ENCODE data around the gene STMN3. TPM values are rescaled to one million over a fixed set of nuclear protein-coding genes. Genes with fewer than 3 reads are reported as not detected.

STMN3 gene
- total and polyA plus RNA-seq, 2 experiments from 2014 or later: 18.6 to 37.6 TPM

- H3K36me3 ChIP-seq (ENCODE audit: low read depth): peaks cover 9% of the 10 kb centered on the region; the same call in 1 of the 2 replicates
- peaks cover 16% of the 10 kb centered on the region for H3K4me1 ChIP-seq (ENCODE audit: insufficient read depth)
- H3K9ac ChIP-seq: no peak overlapping the region
- in situ Hi-C loops (cut with MboI): no loop called here
- H3K9me3 ChIP-seq (ENCODE audit: low read depth): no peaks in the 10 kb centered on the region
- H3K79me2 ChIP-seq (ENCODE audit: insufficient read depth): no peaks in the 10 kb centered on the region
- H3K4me2 ChIP-seq (ENCODE audit: unreplicated experiment): no peak overlapping the region
- no peak overlapping the region for H2AFZ ChIP-seq
- WGBS, 2 experiments (ENCODE audit: low coverage in 1 of 2, low lambda C conversion rate in 2 of 2, missing lambda C conversion rate in 2 of 2): 93 to 95% methylated on average over 28 to 30 of the region's 30 CpGs
- TF ChIP-seq EZH2phosphoT487 (IDR thresholded peaks at IDR 0.05; ENCODE audit: insufficient read depth, low read depth) (no peak), EZH2 (IDR thresholded peaks at IDR 0.05; ENCODE audit: insufficient read depth, poor library complexity, severe bottlenecking) (no peak)
- H3F3A ChIP-seq (ENCODE audit: insufficient read depth): peaks cover 10% of the 10 kb centered on the region; the same call in 1 of the 2 replicates
- H3K9me2 ChIP-seq (ENCODE audit: insufficient read depth): no peaks in the 10 kb centered on the region
- no peaks in the 10 kb centered on the region for H3K27me3 ChIP-seq (replicated peaks; ENCODE audit: insufficient read depth)
- H3K27ac ChIP-seq: no peak overlapping the region
- DNase-seq: no peak
- no peak overlapping the region for H3K4me3 ChIP-seq
- no peaks in the 10 kb centered on the region for H4K20me1 ChIP-seq (ENCODE audit: insufficient read depth)
These were observed 57.7 kb downstream of the STMN3 start for GRCh38 chr20:63595416-63596127.

DNA sequence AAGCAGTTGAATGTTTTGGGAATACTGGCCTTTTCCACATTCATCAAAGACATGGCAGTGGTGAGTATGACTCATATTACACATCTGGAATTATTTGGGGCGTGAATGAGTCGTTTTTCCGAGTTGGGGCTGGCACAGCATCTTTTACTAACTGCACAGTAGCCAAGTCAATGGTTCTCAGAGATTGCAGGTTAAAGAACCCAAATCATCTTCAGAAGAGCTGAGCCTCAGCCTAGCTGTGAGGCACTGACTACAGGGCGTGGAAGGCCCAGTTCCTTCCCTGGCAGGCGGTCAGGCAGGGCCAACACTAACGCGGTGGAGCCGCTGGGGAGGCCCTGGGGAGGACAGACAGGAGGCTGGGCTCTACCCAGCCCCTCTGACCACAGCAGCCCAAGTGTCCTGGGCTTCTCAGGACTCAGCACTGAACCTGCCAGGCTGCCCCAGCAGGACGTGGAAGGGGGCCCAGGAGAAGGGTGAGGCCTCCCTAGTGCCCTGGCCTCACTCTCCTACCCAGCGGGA is 59.1 kb downstream of the STMN3 start:
- no peaks in the 10 kb centered on the region for H3K9me3 ChIP-seq (ENCODE audit: low read depth)
- 21% methylated on average over 10 of the region's 10 CpGs for WGBS, 2 experiments (ENCODE audit: low coverage in 1 of 2, low lambda C conversion rate in 2 of 2, missing lambda C conversion rate in 2 of 2)
- no peak overlapping the region for H2AFZ ChIP-seq
- H3K4me2 ChIP-seq (ENCODE audit: unreplicated experiment): peak overlapping the region; percentile 2
- H3K4me1 ChIP-seq (ENCODE audit: insufficient read depth): peaks cover 12% of the 10 kb centered on the region
- H3K4me3 ChIP-seq: no peak overlapping the region
- H3K36me3 ChIP-seq (ENCODE audit: low read depth): peaks cover 7% of the 10 kb centered on the region; the same call in 1 of the 2 replicates
- H3K9ac ChIP-seq: no peak overlapping the region
- H4K20me1 ChIP-seq (ENCODE audit: insufficient read depth): no peaks in the 10 kb centered on the region
- no peaks in the 10 kb centered on the region for H3K27me3 ChIP-seq (replicated peaks; ENCODE audit: insufficient read depth)
- peak overlapping the region; percentile 62 for H3K27ac ChIP-seq
- H3K79me2 ChIP-seq (ENCODE audit: insufficient read depth): no peaks in the 10 kb centered on the region
- H3F3A ChIP-seq (ENCODE audit: insufficient read depth): peaks cover 10% of the 10 kb centered on the region; the same call in 1 of the 2 replicates
- TF ChIP-seq EZH2phosphoT487 (IDR thresholded peaks at IDR 0.05; ENCODE audit: insufficient read depth, low read depth) (0 out of 2 replicates have a peak, but pooled peaks have one; percentile 35), EZH2 (IDR thresholded peaks at IDR 0.05; ENCODE audit: insufficient read depth, poor library complexity, severe bottlenecking) (no peak)
- no peaks in the 10 kb centered on the region for H3K9me2 ChIP-seq (ENCODE audit: insufficient read depth)
- in situ Hi-C loops (cut with MboI): no loop called here
- DNase-seq: peak; percentile 91

DNA sequence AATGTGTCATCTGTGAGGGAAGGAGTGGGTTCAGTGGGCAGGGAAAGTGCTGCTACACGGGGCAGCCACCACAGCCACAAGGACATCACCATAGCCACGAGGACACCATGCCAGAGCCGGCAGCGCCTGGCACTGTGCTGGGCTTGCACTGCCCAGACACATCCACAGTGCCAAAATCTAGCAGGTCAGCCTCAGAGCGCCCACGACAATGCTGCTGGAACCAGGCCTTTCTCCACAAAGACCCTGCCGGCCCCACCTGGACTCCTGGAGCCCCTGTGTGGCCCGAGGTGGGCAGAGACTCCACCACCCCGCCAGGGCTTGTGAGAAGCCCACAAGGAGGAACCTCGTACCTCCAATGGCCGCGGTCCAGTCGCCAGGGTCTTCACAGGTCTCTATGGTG is 60.6 kb downstream of the STMN3 start:
- no peaks in the 10 kb centered on the region for H3K9me3 ChIP-seq (ENCODE audit: low read depth)
- peaks cover 6% of the 10 kb centered on the region; the same call in 1 of the 2 replicates for H3K36me3 ChIP-seq (ENCODE audit: low read depth)
- no peaks in the 10 kb centered on the region for H4K20me1 ChIP-seq (ENCODE audit: insufficient read depth)
- no peak overlapping the region for H3K27ac ChIP-seq
- no peaks in the 10 kb centered on the region for H3K79me2 ChIP-seq (ENCODE audit: insufficient read depth)
- H3K4me3 ChIP-seq: no peak overlapping the region
- H3F3A ChIP-seq (ENCODE audit: insufficient read depth): peaks cover 10% of the 10 kb centered on the region; the same call in 1 of the 2 replicates
- WGBS, 2 experiments (ENCODE audit: low coverage in 1 of 2, low lambda C conversion rate in 2 of 2, missing lambda C conversion rate in 2 of 2): 84 to 89% methylated on average over 10 to 13 of the region's 13 CpGs
- no peak overlapping the region for H3K9ac ChIP-seq
- in situ Hi-C loops (cut with MboI): no loop called here
- TF ChIP-seq EZH2phosphoT487 (IDR thresholded peaks at IDR 0.05; ENCODE audit: insufficient read depth, low read depth): no peak
- no peak for TF ChIP-seq EZH2 (IDR thresholded peaks at IDR 0.05; ENCODE audit: insufficient read depth, poor library complexity, severe bottlenecking)
- H3K4me2 ChIP-seq (ENCODE audit: unreplicated experiment): no peak overlapping the region
- no peak for DNase-seq
- no peak overlapping the region for H2AFZ ChIP-seq
- no peaks in the 10 kb centered on the region for H3K27me3 ChIP-seq (replicated peaks; ENCODE audit: insufficient read depth)
- H3K9me2 ChIP-seq (ENCODE audit: insufficient read depth): no peaks in the 10 kb centered on the region
- H3K4me1 ChIP-seq (ENCODE audit: insufficient read depth): peaks cover 12% of the 10 kb centered on the region

DNA sequence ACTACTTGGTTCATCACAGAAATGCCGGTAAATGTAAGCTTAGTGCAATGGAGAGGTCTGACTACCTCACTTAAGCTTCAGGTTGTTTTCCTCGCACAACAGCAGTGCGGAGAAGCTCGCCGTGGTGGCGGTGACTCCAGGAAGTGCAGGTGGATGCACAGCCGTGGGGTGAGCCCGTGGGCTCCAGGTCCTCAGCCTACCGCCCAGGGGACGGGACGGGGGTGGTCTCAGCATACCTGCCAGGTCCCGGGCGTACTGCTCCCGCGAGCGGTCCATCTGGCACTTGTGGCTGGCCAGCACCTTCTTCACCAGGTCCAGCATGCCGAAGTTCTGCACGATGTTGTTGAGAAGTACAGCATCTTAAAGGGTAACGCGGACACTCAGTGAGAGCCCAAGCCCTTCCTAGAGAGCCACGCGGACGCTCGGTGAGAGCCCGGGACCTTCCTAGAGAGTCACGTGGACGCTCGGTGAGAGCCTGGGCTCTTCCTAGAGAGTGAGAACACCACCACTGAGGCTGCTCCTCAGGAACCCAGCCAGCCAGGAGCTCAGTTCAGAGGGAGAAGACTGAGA is 61.4 kb downstream of the STMN3 start:
- Histone ChIP-seq H3K9me2 (ENCODE audit: insufficient read depth) (no peaks in the 10 kb centered on the region), H3K4me3 (no peak overlapping the region), H3K9me3 (ENCODE audit: low read depth) (no peaks in the 10 kb centered on the region), H3K36me3 (ENCODE audit: low read depth) (peaks cover 6% of the 10 kb centered on the region; the same call in 1 of the 2 replicates), H2AFZ (no peak overlapping the region), H3K9ac (no peak overlapping the region), H4K20me1 (ENCODE audit: insufficient read depth) (no peaks in the 10 kb centered on the region), H3K4me1 (ENCODE audit: insufficient read depth) (peaks cover 12% of the 10 kb centered on the region), H3K27me3 (replicated peaks; ENCODE audit: insufficient read depth) (no peaks in the 10 kb centered on the region), H3F3A (ENCODE audit: insufficient read depth) (peaks cover 10% of the 10 kb centered on the region; the same call in 1 of the 2 replicates), H3K79me2 (ENCODE audit: insufficient read depth) (no peaks in the 10 kb centered on the region), H3K27ac (no peak overlapping the region), H3K4me2 (ENCODE audit: unreplicated experiment) (no peak overlapping the region)
- DNase-seq: no peak
- in situ Hi-C loops (cut with MboI): no loop called here
- WGBS, 2 experiments (ENCODE audit: low coverage in 1 of 2, low lambda C conversion rate in 2 of 2, missing lambda C conversion rate in 2 of 2): 94 to 95% methylated on average over 24 to 28 of the region's 28 CpGs
- TF ChIP-seq EZH2 (IDR thresholded peaks at IDR 0.05; ENCODE audit: insufficient read depth, poor library complexity, severe bottlenecking): no peak
- no peak for TF ChIP-seq EZH2phosphoT487 (IDR thresholded peaks at IDR 0.05; ENCODE audit: insufficient read depth, low read depth)

Measured in GM23248 (cell line).